Caco-2 (cell line): ENCODE results near the gene PPARG. TPM values are rescaled to one million over a fixed set of nuclear protein-coding genes. Genes with fewer than 3 reads are reported as not detected.
"Not testable (repeated sequence)": the region's sequence is repeated elsewhere in the genome, so short reads cannot be mapped to it uniquely, and the experiment has no call there.

ENCODE experiments used
- BruUV-seq: library from RNA; stranded (reverse); fragments of 400-500 nt; replicated peaks from 2 replicates; lab custom pipeline; 2021; lab: Mats Ljungman, UMichigan
- CTCF ChIA-PET: fragments of 300-600 bp; sonication (Branson Sonifier 250); formaldehyde crosslinking; loops from one replicate; lab custom pipeline; 2022; ENCODE audit warnings: antibody characterized with exemption; lab: Charles Lee
- POLR2A ChIA-PET: fragments of 300-600 bp; sonication (Branson Sonifier 250); formaldehyde crosslinking; loops from one replicate; lab custom pipeline; 2022; ENCODE audit warnings: antibody characterized with exemption; lab: Charles Lee
- DNase-seq, 2 experiments: peaks; one replicate each; pipeline versions ENCODE4 v3.0.0 to v3.0.0-alpha.2; 2020 to 2022
- H3K27me3 ChIP-seq: replicated peaks from 2 replicates; pipeline ENCODE4 v1.6.0; 2011; ENCODE audit warnings: low read length; ENCODE audit not compliant: control insufficient read depth, insufficient read depth
- H3K36me3 ChIP-seq: 2 replicates; pipeline ENCODE4 v1.5.1; 2011; ENCODE audit warnings: low read length; ENCODE audit not compliant: control insufficient read depth, insufficient read depth
- H3K4me1 ChIP-seq: fragments of 250-450 bp; sonication (Bioruptor Pico); 2 replicates; pipeline ENCODE4 v1.5.1; 2020; ENCODE audit warnings: mild to moderate bottlenecking
- H3K4me3 ChIP-seq: 2 replicates; pipeline ENCODE4 v1.5.1; 2011; ENCODE audit warnings: low read depth, mild to moderate bottlenecking, control low read depth, low read length
- H3K9me3 ChIP-seq: fragments of 250-450 bp; sonication (Bioruptor Pico); 2 replicates; pipeline ENCODE4 v1.5.1; 2020; ENCODE audit warnings: mild to moderate bottlenecking, moderate library complexity
- H3K27ac Mint-ChIP-seq: one replicate; pipeline ENCODE4 v1.8.0; 2022; ENCODE audit warnings: mixed read lengths; ENCODE audit not compliant: unreplicated experiment
- H3K27me3 Mint-ChIP-seq: one replicate; pipeline ENCODE4 v1.8.0; 2022; ENCODE audit warnings: mixed read lengths; ENCODE audit not compliant: insufficient read depth, unreplicated experiment
- H3K36me3 Mint-ChIP-seq: one replicate; pipeline ENCODE4 v1.8.0; 2022; ENCODE audit warnings: mild to moderate bottlenecking, mixed read lengths; ENCODE audit not compliant: insufficient read depth, unreplicated experiment
- H3K4me1 Mint-ChIP-seq: one replicate; pipeline ENCODE4 v1.8.0; 2022; ENCODE audit warnings: low read depth, mixed read lengths; ENCODE audit not compliant: unreplicated experiment
- H3K4me3 Mint-ChIP-seq: one replicate; pipeline ENCODE4 v1.8.0; 2022; ENCODE audit warnings: mild to moderate bottlenecking, moderate library complexity, mixed read lengths; ENCODE audit not compliant: unreplicated experiment
- H3K9me3 Mint-ChIP-seq: one replicate; pipeline ENCODE4 v1.8.0; 2022; ENCODE audit warnings: mixed read lengths; ENCODE audit not compliant: unreplicated experiment
- CTCF ChIP-seq, 2 experiments: fragments of 200-600 bp in 1 of 2; IDR thresholded peaks; 1 replicate in 1 of 2; 2 replicates in 1 of 2; pipeline versions ENCODE4 v1.5.1 to v1.8.0; 2011 to 2022; ENCODE audit warnings: antibody characterized with exemption in 1 of 2, control low read depth in 1 of 2, inconsistent platforms in 1 of 2, low read depth in 1 of 2, low read length in 1 of 2, mild to moderate bottlenecking in 1 of 2, moderate library complexity in 1 of 2; ENCODE audit not compliant: insufficient read depth in 1 of 2, severe bottlenecking in 1 of 2, unreplicated experiment in 1 of 2
- intact Hi-C: fragments of 100-400 bp; cut with micrococcal nuclease; formaldehyde crosslinking; loops from one replicate; pipeline ENCODE4 v1.10.0; 2022; ENCODE audit not compliant: unreplicated experiment
- total RNA-seq: library from RNA; stranded (reverse); gene quantifications from 2 replicates; pipeline ENCODE4 v1.2.3, GENCODE V29; 2022

Gene PPARG
- total RNA-seq, 1 experiment from 2014 or later = 15.6 TPM

- Histone ChIP-seq H3K27me3 (no peaks in the 10 kb centered on the region), H3K9me3 (no peaks in the 10 kb centered on the region), H3K4me1 (peaks cover 37% of the 10 kb centered on the region), H3K4me3 (no peak overlapping the region), H3K36me3 (no peaks in the 10 kb centered on the region)
- no peak for TF ChIP-seq CTCF (IDR thresholded peaks at IDR 0.05; ENCODE audit: insufficient read depth in 1 of 2, low read depth in 1 of 2, low read length in 1 of 2, severe bottlenecking in 1 of 2, unreplicated experiment in 1 of 2)
- Mint-ChIP-seq H3K4me3 (no peak overlapping the region), H3K27me3 (no peaks in the 10 kb centered on the region), H3K9me3 (no peaks in the 10 kb centered on the region), H3K27ac (peak overlapping the region; percentile 29), H3K36me3 (peaks cover 15% of the 10 kb centered on the region), H3K4me1 (peaks cover 40% of the 10 kb centered on the region)
- no peak for DNase-seq
- ChIA-PET CTCF (no interaction called here), POLR2A (no interaction called here)
- BruUV-seq = no TSS peak
- intact Hi-C loops = loop anchor here (10.0 kb wide), 1 partner anchor 162 kb away; the partner anchor contains the start of gene PPARG
These were observed 158.2 kb downstream of the PPARG start for GRCh38 chr3:12447075-12447474.

DNA sequence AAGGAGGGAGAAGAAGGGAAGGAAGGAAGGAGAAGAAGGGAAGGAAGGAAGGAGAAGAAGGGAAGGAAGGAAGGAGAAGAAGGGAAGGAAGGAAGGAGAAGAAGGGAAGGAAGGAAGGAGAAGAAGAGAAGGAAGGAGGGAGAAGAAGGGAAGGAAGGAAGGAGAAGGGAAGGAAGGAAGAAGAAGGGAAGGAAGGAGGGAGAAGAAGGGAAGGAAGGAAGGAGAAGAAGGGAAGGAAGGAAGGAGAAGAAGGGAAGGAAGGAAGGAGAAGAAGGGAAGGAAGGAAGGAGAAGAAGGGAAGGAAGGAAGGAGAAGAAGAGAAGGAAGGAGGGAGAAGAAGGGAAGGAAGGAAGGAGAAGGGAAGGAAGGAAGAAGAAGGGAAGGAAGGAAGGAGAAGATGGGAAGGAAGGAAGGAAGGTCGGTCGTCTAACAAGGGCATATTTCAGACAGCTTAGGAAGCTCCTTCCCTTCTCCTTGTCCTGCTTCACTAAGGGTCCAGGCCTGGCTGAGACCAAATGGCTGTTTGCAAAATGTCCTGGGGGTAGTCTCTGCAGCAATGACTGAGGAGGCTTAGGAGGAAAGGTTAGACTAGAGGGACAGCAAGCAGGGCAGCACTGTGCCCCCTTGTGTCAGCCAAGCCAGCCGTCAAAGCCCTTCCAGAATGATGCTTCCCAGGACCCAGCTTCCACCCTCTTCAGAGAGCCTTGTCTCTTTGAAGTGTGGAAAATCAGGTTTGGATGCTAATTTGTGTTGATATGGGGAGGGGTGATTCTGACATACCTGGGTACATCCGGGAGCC is 159.7 kb downstream of the PPARG start:
- CTCF ChIA-PET, H3K9me3 Mint-ChIP-seq, BruUV-seq, POLR2A ChIA-PET, H3K9me3 ChIP-seq, DNase-seq, H3K27me3 Mint-ChIP-seq, H3K4me3 ChIP-seq, H3K27ac Mint-ChIP-seq, H3K27me3 ChIP-seq, H3K4me3 Mint-ChIP-seq, H3K36me3 ChIP-seq: not testable (repeated sequence)
- H3K4me1 ChIP-seq = peaks cover 28% of the 10 kb centered on the region
- peaks cover 12% of the 10 kb centered on the region for H3K36me3 Mint-ChIP-seq
- H3K4me1 Mint-ChIP-seq = peaks cover 31% of the 10 kb centered on the region
- intact Hi-C loops = loop anchor here (10.0 kb wide), 1 partner anchor 164 kb away; the partner anchor contains the start of gene PPARG

- Mint-ChIP-seq H3K4me1 (peaks cover 19% of the 10 kb centered on the region), H3K9me3 (no peaks in the 10 kb centered on the region), H3K36me3 (peaks cover 3% of the 10 kb centered on the region), H3K27me3 (no peaks in the 10 kb centered on the region), H3K4me3 (no peak overlapping the region), H3K27ac (peak overlapping the region; percentile 40)
- no peak for DNase-seq
- BruUV-seq = no TSS peak
- Histone ChIP-seq H3K4me1 (peaks cover 14% of the 10 kb centered on the region), H3K27me3 (no peaks in the 10 kb centered on the region), H3K4me3 (no peak overlapping the region), H3K9me3 (no peaks in the 10 kb centered on the region), H3K36me3 (no peaks in the 10 kb centered on the region)
- intact Hi-C loops = loop anchor here (10.0 kb wide), 1 partner anchor 165 kb away; the partner anchor contains the start of gene PPARG
- no peak for TF ChIP-seq CTCF (IDR thresholded peaks at IDR 0.05; ENCODE audit: insufficient read depth in 1 of 2, low read depth in 1 of 2, low read length in 1 of 2, severe bottlenecking in 1 of 2, unreplicated experiment in 1 of 2)
- ChIA-PET POLR2A (no interaction called here), CTCF (interaction anchor here (0.7 kb wide), 1 partner anchor 120 kb away, joined by 3 read pairs; no protein-coding TSS in a partner anchor)
These were observed 161.2 kb downstream of the PPARG start for GRCh38 chr3:12449889-12450682.
